ENCODE results near the gene ZBTB32.

ZBTB32 gene

GRCh38 chr19:35736913-35737886 lies 32.8 kb downstream of the ZBTB32 start:
- no peak for DNase-seq (ENCODE audit: low read depth in 3 of 3, low spot score in 1 of 3)

GRCh38 chr19:35738021-35738886 lies 33.9 kb downstream of the ZBTB32 start:
- DNase-seq (ENCODE audit: low read depth in 3 of 3, low spot score in 1 of 3), result no peak

- DNase-seq (ENCODE audit: low read depth in 3 of 3, low spot score in 1 of 3), result no peak
Observed at GRCh38 chr19:35738887-35739229, 34.5 kb downstream of the ZBTB32 start.

- no peak for DNase-seq (ENCODE audit: low read depth in 3 of 3, low spot score in 1 of 3)
Observed at GRCh38 chr19:35739275-35740107, 35.1 kb downstream of the ZBTB32 start.

GRCh38 chr19:35740108-35740422 lies 35.7 kb downstream of the ZBTB32 start:
- DNase-seq (ENCODE audit: low read depth in 3 of 3, low spot score in 1 of 3), result no peak

- DNase-seq (ENCODE audit: low read depth in 3 of 3, low spot score in 1 of 3), result peak; percentile 82 to 89 (median 86)
Observed at GRCh38 chr19:35740423-35741202, 36.3 kb downstream of the ZBTB32 start.

GRCh38 chr19:35741203-35741515 lies 36.8 kb downstream of the ZBTB32 start:
- DNase-seq (ENCODE audit: low read depth in 3 of 3, low spot score in 1 of 3), result no peak

GRCh38 chr19:35742121-35742724 lies 37.9 kb downstream of the ZBTB32 start, which contains the start of gene IGFLR1:
TSS of gene IGFLR1 (minus strand) at chr19:35742452. CDS start at chr19:35741180, 1,272 bp downstream.
- peak in 1 of 3 donors; percentile 38 for DNase-seq (ENCODE audit: low read depth in 3 of 3, low spot score in 1 of 3)

- no peak for DNase-seq (ENCODE audit: low read depth in 3 of 3, low spot score in 1 of 3)
Observed at GRCh38 chr19:35743640-35744429, 39.5 kb downstream of the ZBTB32 start.

GRCh38 chr19:35744430-35745327 lies 40.3 kb downstream of the ZBTB32 start:
- peak; percentile 80 to 85 (median 81) for DNase-seq (ENCODE audit: low read depth in 3 of 3, low spot score in 1 of 3)

- peak; percentile 86 to 93 (median 92) for DNase-seq (ENCODE audit: low read depth in 3 of 3, low spot score in 1 of 3)
Observed at GRCh38 chr19:35745328-35746086, 41.1 kb downstream of the ZBTB32 start, which contains the start of the genes PSENEN and U2AF1L4. TSS of gene PSENEN (plus strand) at chr19:35745651. CDS start at chr19:35745931, 280 bp downstream. TSS of gene U2AF1L4 (minus strand) at chr19:35745418. CDS start at chr19:35745391, 27 bp downstream.

GRCh38 chr19:35746087-35746462 lies 41.7 kb downstream of the ZBTB32 start:
- DNase-seq (ENCODE audit: low read depth in 3 of 3, low spot score in 1 of 3), result no peak

GRCh38 chr19:35746531-35746930 lies 42.2 kb downstream of the ZBTB32 start:
- DNase-seq (ENCODE audit: low read depth in 3 of 3, low spot score in 1 of 3), result no peak

- DNase-seq (ENCODE audit: low read depth in 3 of 3, low spot score in 1 of 3), result peak; percentile 92 to 98 (median 95)
Observed at GRCh38 chr19:35748106-35749020, 44.0 kb downstream of the ZBTB32 start, which contains the start of gene LIN37. TSS of gene LIN37 (plus strand) at chr19:35748576. CDS start at chr19:35748725, 149 bp downstream.

GRCh38 chr19:35750167-35750566 lies 45.8 kb downstream of the ZBTB32 start:
- DNase-seq (ENCODE audit: low read depth in 3 of 3, low spot score in 1 of 3), result no peak

Measured in stimulated activated CD4-positive, alpha-beta T cell treated with anti-CD3 and anti-CD28 coated beads, TNF-alpha, amount 100 ng/mL, for 1 hour (primary cell).